Hematopoietic multipotent progenitor cell treated with erythropoietin and hydrocortisone succinate and interleukin-3 and kit ligand, for 17 days (in vitro differentiated cells): ENCODE measurements around the gene UBQLN1.
"Not testable (repeated sequence)": the region's sequence is repeated elsewhere in the genome, so short reads cannot be mapped to it uniquely, and the experiment has no call there.

ENCODE experiments used
- DNase-seq: peaks from one replicate; pipeline ENCODE4 v3.0.0-alpha.2; 2015; ENCODE audit warnings: low spot score

Gene UBQLN1

DNA sequence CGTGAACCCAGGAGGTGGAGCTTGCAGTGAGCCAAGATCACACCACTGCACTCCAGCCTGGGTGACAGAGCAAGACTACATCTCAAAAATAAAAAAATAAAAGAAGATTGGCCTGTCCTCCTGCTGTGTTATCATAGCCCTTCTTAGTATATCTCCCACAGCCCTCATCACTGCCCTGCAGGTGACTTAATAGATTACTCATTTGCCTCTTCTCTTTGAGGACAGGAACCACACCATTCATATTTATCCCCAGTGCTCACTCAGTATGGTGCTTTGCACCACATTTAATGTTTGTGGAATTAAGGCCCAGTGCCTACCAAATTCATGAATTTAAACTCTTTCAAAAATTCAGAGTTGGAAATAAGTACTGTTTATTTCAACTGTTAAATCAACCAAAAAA lies 74.5 kb downstream of the UBQLN1 start:
- DNase-seq: no peak

DNA sequence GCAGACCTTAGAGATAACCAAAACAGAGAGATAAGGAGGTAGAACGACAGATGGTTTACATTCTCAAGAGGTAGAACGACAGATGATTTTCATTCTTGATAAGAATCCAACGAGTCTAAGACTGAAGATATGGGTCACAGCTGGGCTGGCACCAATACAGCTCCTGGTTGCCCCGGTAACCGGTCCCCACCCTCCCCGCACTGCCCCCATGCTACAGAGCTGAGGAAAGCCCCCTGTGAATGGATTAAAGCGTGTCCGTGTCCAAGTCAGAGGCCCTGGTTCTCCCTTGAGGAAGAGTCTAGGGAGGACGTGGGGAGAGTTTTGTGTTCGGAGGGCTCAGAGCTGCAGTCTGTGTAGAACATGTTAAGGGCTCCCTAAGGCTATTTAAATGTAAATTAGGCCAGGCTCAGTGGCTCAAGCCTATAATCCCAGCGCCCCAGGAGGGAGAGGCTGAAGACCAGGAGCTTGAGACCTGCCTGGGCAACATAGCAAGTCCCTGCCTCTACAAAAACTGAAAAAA lies 76.8 kb downstream of the UBQLN1 start:
- DNase-seq: no peak

DNA sequence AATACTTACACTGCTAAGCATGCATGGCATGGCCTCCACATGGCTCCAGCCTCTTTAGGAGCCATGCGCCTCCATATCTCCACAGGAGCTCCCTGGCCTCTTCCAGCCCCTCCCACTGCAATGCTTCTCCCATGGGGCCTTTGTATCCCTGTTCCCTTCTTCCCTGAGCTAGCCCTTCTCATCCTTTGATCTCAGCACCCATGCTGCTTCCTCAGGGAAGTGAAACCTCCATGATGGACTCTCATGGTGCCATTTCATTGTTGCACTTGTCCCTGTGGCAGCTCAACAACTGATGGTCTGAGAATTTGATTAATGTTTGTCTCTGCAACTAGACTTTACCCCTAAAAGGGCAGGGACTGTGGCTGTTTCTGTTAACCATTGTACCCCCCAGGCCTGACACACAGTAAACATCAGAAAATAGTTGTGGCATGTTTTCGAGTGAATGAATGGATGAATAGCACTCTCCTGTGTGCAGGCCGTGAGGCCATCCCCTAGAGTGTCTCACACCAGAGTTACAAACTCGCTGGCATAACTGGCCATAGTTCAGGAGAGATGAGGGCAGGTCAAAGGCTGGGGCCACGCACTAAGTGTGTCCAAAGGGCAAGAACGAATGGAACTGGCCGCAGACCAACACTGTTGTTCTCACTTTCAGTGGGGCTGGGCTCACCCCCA lies 78.2 kb downstream of the UBQLN1 start:
- no peak for DNase-seq

DNA sequence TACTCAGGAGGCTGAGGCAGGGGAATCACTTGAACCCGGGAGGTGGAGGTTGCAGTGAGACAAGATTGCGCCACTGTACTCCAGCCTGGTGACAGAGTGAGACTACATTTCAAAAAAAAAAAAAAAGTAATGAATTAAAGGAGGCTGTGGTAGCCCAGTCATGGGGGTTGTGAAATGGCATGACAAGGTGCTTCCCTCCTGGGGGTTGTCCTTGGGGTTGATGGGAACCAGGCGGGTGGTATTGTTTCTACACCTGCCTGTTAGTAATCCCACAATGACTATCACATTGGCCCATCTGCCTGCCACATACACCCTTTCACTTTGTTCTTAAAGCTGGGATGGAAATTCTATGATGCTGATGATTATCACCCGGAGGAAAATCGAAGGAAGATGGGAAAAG lies 79.2 kb downstream of the UBQLN1 start:
- no peak for DNase-seq

DNA sequence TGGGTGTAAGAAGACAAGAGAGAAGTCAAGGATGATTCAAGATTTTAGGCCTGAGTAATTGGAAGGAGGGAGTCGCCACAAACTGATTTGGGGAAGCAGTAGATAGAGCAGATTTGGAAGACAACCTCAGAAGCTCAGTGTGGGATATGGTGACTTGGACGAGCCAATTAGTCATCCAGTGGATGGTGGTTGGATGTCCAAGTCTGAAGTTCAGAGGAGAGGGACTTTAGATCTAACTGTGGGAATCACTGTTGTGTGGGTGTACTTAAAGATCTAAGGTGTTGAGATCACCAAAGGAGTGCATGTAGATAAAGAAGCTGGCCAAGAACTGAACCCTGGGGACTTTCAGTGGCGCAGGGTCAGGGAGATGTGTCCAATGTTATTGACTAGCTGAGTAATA lies 82.6 kb downstream of the UBQLN1 start:
- no peak for DNase-seq

DNA sequence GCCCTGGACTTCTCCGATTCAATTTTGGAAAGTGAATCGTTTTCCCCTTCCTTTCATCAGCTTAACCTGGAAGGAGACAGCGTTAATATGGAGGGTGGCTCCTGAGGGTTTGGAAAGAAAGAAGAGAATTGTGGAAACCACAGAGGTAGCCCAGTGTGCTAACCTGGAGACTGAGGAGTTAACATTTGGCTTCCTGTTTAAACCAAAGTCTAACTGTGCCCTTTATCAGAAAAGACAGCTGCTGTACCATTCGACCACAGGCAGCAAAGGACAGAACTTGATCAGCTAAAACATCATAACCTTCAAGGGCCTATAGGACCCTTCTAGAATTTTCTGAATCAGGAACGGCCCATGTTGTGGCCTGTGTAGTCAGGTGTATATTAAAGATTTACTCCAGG lies 84.1 kb downstream of the UBQLN1 start:
- DNase-seq: peak; percentile 18

DNA sequence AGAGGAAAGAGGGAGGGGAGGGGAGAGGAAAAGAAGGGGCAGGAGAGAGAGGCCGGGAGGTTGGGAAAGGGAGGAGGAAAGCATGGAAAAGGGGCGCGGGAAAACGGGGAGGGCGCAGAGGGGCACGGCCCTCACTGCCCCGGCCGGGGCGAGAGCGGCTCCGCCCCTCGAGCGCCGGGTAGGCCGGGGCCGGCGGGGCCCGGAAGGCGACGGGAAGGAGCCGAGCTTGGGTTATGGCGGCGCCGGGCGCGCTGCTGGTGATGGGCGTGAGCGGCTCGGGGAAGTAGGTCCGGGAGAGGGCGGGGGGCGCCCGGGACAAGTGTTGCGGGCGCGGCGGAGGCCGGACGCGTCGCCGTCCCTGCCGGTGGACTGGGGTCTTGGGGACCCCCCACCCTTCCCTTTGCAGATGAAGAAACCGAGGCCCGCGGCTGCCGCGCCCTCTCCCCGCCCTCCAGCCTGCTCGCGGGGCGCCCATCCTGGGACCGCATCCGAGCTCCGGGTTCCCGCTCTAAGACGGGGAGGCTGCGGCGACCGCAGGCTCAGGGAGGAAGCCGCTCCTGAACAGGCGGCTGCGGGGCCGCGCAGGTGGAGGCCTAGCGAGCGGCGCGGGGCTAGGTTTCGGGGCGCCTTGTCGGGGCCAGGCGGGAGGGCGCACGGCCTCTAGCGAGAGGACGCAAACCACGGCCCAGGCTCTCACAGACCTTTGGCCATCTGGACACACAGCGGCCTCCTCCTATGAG lies 84.6 kb downstream of the UBQLN1 start, which contains the start of gene IDNK:
IDNK (plus strand) TSS at position 205 of the 740 bp plus-strand sequence; CDS start at position 234, 29 bp downstream.
- DNase-seq: peak; percentile 45

DNA sequence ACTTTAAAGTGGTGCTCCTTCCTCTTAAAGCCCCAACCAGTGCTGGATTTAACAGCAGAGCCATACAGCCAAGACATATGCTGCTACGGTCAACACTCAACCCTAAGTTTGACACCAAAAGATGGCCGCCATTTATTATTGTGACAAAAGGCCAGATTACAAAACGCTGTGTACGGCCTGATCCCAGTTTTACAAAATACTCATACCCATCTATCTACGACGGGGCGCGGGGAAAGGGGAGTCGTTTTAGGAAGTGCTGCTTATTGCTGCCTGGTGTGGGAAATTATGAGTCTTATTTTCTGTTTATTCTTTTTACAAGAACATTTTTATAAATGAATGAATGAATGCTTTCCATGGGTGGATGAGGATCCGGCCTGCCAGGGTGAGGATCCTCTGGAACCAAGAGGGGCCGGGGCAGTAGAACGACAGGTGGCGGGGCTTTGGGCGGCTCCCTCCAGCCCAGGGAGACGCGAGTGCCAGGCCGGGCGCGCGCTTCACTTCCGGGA lies 85.3 kb downstream of the UBQLN1 start:
- no peak for DNase-seq

DNA sequence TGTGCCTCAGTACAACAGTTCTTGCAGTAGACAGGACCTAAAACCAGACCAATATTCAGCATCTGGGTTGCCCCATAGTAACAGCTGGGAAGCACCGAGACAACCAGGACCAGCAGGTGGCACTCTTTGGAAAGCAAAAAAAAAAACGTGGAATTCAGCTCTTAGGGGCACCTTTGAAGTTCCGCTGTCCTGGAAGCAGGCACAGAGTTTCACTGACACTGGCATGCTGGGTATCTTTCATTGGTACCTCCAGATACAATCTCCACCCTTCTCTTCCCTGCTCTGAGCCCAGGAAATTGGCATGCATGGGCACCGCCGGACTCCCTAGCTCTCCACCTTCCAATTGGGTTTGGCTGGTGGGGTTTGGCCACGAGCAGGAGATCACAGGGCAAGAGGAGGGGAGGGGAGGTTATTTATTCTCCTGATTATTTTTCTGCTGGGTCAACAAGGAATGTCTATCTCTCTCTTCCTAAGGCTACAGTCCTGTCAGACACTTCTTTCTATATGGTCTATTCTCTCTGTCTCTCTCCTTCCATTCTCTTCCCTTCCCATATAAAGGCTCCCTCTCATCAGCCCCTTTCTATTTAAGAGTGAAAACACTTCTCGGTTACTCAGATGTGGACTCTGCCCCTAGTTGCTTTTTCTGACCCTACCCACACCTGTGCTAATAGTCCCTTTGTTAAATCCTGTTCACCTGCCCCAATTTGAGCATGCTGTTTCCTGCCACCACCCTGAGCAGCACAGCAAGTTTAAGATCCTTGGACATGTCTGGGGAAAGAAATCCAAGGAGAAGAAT lies 86.7 kb downstream of the UBQLN1 start:
- DNase-seq: peak; percentile 74

DNA sequence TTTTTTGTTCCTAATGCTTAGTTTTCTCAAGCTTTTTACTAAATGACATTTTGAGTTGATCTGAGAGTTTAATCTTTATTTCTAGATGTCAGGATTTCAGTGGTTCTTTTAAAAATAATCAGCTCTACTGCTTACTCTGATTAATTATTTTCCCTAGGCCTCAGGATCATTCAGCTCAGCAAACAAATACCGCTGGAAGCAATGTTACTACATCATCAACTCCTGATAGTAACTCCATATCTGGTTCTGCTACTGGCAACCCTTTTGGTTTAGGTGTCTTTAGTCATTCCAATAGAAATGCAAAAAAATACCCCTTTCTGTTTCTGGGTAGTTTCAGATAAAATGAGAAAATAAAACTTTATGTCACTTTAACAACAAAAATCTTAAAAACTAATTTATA lies 90.5 kb downstream of the UBQLN1 start:
- DNase-seq: no peak

DNA sequence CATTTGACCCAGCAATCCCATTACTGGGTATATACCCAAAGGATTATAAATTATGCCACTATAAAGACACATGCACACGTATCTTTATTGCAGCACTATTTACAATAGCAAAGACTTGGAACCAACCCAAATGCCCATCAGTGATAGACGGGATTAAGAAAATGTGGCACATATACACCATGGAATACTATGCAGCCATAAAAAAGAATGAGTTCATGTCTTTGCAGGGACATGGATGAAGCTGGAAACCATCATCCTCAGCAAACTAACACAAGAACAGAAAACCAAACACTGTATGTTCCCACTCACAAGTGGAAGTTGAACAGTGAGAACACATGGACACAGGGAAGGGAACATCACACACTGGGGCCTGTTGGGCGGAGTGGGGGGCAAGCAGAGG lies 94.5 kb downstream of the UBQLN1 start:
- DNase-seq: not testable (repeated sequence)
